HG03520 (cell line): ENCODE data around the gene BLNK.

Source experiments
- ATAC-seq: cut with Tn5 transposase; IDR thresholded peaks from one replicate; pipeline ENCODE4 v1.9.1; 2021; ENCODE audit warnings: mild to moderate bottlenecking, moderate library complexity; ENCODE audit not compliant: unreplicated experiment

BLNK gene

GRCh38 chr10:96264938-96265337 is 6.4 kb downstream of the BLNK start:
- ATAC-seq: no peak

- ATAC-seq: no peak
These were observed 7.7 kb downstream of the BLNK start for GRCh38 chr10:96263669-96264068.

GRCh38 chr10:96263176-96263575 is 8.2 kb downstream of the BLNK start:
- no peak for ATAC-seq

- no peak for ATAC-seq
These were observed 9.4 kb downstream of the BLNK start for GRCh38 chr10:96261930-96262329.

- ATAC-seq: no peak
These were observed 10.2 kb downstream of the BLNK start for GRCh38 chr10:96261132-96261531.

GRCh38 chr10:96260014-96260413 is 11.4 kb downstream of the BLNK start:
- no peak for ATAC-seq

GRCh38 chr10:96259150-96259549 is 12.2 kb downstream of the BLNK start:
- ATAC-seq: no peak

GRCh38 chr10:96257944-96258343 is 13.4 kb downstream of the BLNK start:
- ATAC-seq: no peak

- ATAC-seq: no peak
These were observed 15.6 kb downstream of the BLNK start for GRCh38 chr10:96255549-96256333.

- no peak for ATAC-seq
These were observed 16.4 kb downstream of the BLNK start for GRCh38 chr10:96254976-96255375.

GRCh38 chr10:96252730-96253129 is 18.6 kb downstream of the BLNK start:
- ATAC-seq: no peak

- ATAC-seq: no peak
These were observed 21.0 kb downstream of the BLNK start for GRCh38 chr10:96250349-96250748.

GRCh38 chr10:96249264-96249663 is 22.1 kb downstream of the BLNK start:
- ATAC-seq: no peak

- peak; percentile 96 for ATAC-seq
These were observed 27.0 kb downstream of the BLNK start for GRCh38 chr10:96244354-96244753.

GRCh38 chr10:96243296-96243695 is 28.1 kb downstream of the BLNK start:
- ATAC-seq: no peak

- ATAC-seq: no peak
These were observed 28.5 kb downstream of the BLNK start for GRCh38 chr10:96242822-96243221.

GRCh38 chr10:96238646-96239623 is 32.4 kb downstream of the BLNK start:
- no peak for ATAC-seq

- ATAC-seq: no peak
These were observed 34.5 kb downstream of the BLNK start for GRCh38 chr10:96236876-96237275.

GRCh38 chr10:96236090-96236478 is 35.3 kb downstream of the BLNK start:
- no peak for ATAC-seq

- ATAC-seq: no peak
These were observed 35.9 kb downstream of the BLNK start for GRCh38 chr10:96235326-96236089.

GRCh38 chr10:96233959-96234358 is 37.4 kb downstream of the BLNK start:
- ATAC-seq: no peak
